Endometrium (tissue), 2 donors: ENCODE measurements around the gene EMC9.
"Not testable (repeated sequence)": the region's sequence is repeated elsewhere in the genome, so short reads cannot be mapped to it uniquely, and the experiment has no call there.

Source experiments
- FAIRE-seq: peaks from 2 replicates; lab custom pipeline; 2012; peaks lifted over from hg19 to GRCh38; lab: Jason Lieb, UNC
- donor health status: control.
- donor health status: control.

Gene EMC9

DNA sequence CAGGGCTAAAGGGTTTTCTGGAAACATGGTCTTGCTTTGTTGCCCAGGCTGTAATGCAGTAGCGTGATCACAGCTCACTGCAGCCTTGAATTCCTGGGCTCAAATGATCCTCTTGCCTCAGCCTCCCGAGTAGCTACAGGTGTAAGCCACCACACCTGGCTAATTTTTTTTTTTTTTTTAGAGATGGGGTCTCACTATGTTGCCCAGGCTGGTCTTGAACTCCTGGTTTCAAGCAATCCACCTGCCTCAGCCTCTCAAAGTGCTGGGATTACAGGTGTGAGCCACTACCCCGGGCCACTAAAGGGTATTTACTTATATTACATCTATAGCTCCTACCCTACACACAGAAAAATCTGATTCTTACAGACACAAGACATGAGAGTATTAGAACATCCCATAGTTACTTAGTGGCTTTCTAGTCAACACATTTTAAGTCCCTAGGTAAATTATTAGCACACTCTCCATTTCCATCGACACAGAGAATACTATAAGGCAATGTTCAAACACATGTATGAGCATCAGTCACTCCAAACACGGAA is 33.0 kb downstream of the EMC9 start:
- FAIRE-seq = no peak

DNA sequence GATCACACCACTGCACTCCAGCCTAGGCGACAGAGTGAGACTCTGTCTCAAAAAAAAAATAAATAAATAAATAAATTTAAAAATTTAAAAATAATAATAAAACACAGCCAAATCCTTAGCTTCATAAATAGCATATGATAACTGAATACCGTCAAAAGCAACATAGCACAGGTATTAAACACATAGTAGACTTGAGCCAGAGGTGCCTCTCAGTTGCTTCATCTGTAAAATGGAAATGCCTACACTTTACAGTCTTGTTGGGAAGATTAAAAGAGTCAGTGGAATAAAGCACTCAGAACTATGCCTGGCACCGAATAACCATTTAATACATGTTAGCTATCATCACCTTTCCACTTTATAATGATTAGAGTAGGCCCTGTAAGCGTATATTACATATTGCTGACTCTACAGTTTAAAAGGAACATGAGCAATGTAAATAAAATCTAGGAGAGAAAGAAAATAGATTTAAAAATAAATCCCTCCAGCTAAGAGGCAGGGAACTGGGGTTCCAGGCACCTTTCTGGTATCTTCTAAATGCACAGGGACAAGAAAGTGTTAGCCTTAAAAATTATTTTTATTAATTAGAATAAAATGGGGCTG is 34.6 kb downstream of the EMC9 start:
- no peak for FAIRE-seq

DNA sequence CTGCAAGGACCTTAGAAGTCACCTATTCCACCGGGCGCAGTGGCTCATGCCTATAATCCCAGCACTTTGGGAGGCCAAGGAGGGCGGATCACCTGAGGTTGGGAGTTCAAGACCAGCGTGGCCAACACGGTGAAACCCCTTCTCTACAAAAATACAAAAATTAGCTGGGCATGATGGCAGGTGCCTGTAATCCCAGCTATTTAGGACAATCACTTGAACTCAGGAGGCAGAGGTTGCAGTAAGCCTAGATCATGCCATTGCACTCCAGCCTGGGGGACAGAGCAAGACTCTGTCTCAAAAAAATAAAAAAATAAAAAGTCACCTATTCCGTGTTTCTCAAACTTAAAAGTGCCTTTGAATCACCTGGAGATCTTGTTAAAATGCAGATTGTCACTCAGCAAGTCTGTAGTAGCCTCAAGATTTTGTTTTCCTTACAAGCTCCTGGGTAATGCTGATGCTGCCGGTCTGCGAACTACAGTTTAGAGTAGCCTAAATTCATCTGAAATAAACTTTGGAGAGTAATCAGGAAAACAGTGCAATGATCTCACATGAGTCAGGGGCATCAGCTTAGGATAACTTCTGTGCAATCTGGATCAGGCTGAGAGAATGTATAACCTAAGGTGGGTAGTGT is 35.7 kb downstream of the EMC9 start:
- FAIRE-seq = not testable (repeated sequence)

DNA sequence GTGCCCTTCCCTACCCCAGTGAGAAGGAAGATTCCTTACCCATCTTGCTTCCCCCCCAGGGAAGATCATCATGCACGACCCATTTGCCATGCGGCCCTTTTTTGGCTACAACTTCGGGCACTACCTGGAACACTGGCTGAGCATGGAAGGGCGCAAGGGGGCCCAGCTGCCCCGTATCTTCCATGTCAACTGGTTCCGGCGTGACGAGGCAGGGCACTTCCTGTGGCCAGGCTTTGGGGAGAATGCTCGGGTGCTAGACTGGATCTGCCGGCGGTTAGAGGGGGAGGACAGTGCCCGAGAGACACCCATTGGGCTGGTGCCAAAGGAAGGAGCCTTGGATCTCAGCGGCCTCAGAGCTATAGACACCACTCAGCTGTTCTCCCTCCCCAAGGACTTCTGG is 37.9 kb downstream of the EMC9 start:
- FAIRE-seq = no peak

DNA sequence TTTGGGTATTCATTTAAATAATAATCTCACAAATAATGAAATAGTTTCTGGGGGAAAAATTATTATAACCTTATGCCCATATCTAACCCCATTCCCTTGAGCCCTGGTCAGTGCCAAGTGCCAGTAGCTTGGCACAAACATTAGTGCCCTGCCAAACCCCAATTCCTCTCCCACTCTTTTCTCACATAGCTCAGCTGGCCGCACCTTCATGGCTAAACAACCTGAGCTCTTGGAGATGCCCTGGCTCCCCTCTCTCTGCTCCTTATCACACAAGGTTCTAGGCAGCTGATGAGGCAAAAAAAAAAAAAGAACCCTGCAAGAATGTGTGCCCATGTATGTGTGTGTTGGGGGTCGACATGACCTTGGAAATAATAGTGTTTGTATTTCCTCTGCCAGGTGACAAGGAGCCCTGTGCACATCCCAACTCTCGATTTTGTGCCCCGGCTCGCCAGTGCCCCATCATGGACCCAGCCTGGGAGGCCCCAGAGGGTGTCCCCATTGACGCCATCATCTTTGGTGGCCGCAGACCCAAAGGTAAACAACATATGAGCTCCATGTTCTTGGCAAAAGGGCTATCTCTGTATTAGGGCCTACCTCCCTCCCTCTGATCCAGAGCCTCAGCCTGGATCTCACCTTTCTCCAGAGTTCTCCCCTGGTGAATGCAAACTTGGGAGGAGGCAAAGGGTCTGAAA is 38.9 kb downstream of the EMC9 start:
- FAIRE-seq = no peak

DNA sequence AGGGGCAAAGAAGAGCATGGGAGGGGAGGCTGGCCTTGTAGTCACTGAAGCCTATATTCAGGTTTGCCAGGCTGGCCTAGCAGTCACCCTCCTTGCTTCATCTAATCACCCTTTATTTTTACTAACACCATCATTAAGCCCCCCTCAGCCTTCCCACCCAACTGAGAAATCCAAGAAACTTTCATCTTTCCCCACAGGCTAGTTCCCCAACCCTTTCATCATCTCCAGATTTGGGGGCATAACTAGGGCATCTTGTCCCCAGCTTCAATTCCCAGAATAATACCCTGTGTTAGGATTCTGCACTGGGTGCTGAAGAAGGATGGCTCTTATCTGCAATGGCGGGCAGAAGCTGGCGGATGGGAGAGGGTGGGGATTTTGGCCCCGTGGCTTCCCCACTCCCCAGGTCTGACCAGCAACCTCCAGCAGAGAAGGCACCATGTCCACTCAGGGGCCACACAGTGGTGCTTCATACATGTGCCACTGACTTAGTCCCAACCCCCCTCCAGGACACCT is 40.4 kb downstream of the EMC9 start:
- FAIRE-seq = no peak

DNA sequence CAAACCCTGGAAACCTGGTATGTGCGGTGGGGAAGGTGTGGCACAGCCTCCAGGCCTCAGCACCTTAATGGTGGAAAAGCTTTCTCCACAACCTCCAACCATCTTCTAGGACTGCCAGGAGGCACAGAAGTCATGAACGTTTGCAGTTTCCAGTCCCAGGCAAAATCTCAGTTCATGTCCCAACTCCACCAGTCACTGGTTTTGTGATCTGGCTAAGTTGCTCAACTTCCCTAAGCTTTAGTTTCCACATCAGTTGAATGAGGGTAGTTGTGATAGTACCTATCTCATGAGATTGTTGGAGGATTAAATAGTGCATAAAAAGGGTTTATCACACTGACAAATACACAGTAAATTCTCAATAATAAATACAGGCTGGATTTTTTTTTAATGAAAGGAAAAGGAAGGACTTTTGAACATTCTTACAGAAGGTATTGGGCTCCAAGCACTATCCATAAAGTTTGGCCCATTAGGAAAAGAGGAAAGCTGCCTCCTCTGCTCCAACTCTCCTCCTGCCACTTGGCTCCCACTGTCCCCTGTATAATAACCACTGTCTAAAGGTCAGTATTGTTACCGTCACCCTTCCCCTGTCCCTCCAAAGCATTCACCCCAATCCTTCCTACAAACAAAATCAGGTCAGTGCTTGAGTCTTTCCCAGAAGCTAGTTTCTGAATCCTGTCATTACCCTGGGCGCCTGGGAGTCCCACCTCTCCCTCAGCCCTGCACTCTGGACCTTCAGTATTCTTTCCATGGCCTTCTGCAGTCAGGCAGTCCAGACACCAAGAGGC is 41.0 kb downstream of the EMC9 start:
- FAIRE-seq = no peak

DNA sequence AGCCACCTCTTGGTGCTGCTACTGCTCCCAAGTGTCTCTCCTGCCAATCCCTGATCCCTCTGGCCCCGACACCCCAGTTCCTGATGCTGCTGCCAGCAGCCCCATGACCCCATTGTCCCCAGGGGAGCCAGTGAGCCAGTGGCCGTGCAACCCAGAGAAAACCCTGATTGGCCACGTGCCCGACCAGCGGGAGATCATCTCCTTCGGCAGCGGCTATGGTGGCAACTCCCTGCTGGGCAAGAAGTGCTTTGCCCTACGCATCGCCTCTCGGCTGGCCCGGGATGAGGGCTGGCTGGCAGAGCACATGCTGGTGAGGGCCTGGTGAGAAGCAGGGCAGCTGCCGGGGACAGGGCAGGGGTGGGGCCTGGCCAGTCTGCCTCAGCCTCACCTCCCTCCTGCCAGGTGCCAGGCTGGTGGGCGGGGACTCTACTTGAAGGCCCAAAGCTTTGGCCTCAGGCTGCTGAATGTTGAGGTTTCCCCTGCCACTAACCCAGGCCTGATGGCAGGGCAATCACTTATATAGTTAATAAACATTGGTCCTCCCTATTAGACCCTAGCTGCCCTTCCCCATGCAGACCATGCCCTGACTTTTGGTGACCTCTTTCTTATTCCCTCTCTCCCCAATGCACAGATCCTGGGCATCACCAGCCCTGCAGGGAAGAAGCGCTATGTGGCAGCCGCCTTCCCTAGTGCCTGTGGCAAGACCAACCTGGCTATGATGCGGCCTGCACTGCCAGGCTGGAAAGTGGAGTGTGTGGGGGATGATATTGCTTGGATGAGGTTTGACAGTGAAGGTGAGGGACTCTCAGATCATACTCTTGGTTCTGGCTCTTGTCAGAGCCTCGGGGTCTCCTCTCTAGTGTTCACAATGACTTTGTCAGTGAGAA is 42.2 kb downstream of the EMC9 start:
- FAIRE-seq = no peak

DNA sequence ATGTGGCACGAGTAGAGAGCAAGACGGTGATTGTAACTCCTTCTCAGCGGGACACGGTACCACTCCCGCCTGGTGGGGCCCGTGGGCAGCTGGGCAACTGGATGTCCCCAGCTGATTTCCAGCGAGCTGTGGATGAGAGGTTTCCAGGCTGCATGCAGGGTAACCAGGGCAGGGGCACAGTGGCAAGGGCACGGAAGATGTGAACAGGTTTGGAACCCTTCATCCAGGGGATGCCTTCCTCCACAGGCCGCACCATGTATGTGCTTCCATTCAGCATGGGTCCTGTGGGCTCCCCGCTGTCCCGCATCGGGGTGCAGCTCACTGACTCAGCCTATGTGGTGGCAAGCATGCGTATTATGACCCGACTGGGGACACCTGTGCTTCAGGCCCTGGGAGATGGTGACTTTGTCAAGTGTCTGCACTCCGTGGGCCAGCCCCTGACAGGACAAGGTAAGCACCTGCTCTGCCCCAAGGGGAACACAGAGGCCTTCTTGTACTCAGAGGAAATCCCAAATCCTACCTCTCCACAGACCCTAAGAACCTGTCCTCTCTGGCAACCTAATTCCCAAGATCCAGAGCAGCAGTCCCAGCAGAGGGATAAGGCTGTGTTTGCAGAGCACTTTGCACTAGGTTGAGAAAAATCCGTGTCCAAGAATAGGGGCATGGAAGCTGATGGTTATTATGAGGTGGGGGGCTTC is 43.0 kb downstream of the EMC9 start:
- no peak for FAIRE-seq

DNA sequence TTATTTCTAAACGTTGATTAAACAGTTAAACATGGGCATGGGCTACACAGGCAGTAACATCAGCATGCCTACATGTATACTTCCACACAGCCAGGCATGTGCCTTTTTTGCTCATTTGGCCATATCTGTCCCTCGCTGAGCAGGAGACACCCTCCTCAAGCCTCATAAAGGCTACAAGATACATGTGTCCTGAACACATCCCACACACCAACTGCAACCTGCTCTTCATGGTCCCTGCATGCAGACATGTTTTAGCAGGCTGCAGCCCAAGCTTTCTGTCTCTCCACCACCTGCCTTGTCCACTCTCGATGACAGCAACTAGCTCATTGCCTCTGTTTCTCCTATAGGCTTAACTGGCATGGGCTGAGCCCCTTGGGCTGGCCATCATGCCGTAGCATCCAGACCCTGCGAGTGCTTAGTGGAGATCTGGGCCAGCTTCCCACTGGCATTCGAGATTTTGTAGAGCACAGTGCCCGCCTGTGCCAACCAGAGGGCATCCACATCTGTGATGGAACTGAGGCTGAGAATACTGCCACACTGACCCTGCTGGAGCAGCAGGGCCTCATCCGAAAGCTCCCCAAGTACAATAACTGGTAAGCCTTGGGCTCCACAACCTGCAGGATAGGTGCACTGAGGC is 44.7 kb downstream of the EMC9 start:
- FAIRE-seq = no peak

DNA sequence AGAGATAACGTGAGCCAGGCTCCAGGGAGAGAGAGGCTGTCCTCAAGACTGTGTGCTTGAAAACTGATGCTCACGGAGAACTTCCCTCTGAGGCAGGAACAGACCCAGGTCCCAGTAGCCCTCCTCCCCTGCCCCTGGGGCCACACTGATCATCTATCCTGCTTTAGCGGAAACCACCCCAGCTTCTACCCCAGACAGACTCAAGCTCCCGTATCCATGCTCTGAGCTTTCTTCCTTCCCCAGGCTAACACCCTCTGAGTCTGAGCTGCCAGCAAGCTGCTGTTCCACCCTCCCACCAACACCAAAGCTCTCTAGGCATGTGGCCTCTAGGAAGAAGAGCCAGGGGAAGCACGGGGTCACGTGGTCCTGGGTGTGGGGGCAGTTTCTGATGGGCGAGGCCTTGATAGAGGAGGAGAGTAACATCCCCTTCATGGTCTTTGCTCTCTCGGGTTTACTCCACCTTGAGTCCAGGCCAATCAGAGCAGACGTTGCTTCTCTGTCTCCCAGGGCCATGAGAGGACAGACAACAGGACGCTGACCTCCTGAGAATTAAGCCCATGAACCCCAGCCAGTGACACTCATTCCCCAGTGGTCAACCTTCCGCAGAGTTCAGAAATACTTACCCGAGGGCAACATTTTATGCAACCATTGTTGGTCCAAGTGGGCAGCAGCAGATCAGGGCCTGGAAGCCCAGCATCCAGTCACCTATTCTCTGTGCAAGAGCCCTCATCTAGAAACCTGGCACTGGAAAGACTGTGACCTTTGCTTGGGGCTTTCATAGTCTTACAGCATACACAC is 45.9 kb downstream of the EMC9 start:
- no peak for FAIRE-seq

DNA sequence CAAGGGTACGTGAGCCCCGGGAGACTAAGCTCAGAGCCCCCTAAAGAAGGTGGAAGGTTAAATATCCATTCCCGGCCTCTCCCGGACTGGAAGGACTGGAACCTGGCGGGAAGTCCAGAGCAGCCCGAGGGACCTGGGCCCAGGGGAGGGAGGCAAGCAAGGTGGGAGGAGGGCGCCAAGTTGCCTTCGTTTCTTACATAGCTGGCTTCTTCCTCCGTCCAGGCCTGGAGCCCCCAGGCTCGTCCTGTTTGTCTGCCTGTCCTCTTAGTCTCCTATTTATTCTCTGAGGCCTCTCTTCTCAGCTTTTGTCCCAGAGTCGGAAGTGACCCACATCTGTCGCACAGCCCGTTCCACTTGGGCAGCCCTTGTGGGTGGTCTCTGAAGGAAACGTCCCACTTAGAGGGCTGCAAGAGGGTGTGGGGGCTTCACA is 46.5 kb downstream of the EMC9 start:
- no peak for FAIRE-seq

DNA sequence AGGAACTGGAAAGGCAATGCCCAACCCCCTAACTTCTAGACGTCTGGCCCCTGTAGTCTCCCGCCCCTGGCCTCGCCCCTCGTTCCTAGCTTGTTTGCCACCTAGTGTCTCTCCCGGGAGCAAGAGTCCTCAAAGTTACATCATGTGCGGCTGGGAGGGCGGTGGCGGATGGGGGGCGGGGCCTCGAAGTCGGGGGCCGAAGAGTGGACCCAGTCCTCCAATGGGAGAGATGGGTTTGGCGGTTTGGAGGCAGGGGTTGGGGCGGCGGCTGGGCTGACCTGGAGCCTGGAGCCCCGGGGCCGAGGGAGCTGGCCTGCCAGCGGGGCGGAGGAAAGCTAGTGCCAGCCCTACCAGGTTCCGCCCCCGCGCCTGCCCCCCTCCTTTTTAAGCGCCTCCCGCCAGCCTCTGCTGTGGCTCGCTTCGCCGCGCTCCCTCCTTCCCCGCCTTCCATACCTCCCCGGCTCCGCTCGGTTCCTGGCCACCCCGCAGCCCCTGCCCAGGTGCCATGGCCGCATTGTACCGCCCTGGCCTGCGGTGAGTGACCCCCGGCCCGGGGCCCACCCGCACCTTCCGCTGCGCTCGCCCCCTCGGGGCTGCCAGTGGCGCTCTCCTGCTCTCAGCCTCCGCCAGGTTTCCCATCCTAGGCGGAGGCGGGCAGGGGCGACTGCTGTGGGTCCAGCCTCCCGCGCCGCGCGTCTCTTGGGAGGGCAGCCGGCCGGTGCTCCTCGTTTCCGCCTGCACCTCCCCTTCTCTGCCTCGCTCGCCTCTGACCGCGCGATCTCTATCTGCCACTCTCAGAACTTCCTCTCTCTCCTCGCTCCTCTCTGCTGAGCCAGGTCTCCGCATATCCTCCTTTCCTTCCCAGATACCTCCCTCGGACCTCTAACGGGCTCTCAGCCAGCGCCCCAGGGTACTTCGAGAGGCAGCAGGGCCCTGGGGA is 47.2 kb downstream of the EMC9 start, which contains the start of gene PCK2:
Gene PCK2 (plus strand): TSS at position 411 of the 940 bp plus-strand sequence. CDS start 95 bp downstream, at position 506.
- no peak for FAIRE-seq

DNA sequence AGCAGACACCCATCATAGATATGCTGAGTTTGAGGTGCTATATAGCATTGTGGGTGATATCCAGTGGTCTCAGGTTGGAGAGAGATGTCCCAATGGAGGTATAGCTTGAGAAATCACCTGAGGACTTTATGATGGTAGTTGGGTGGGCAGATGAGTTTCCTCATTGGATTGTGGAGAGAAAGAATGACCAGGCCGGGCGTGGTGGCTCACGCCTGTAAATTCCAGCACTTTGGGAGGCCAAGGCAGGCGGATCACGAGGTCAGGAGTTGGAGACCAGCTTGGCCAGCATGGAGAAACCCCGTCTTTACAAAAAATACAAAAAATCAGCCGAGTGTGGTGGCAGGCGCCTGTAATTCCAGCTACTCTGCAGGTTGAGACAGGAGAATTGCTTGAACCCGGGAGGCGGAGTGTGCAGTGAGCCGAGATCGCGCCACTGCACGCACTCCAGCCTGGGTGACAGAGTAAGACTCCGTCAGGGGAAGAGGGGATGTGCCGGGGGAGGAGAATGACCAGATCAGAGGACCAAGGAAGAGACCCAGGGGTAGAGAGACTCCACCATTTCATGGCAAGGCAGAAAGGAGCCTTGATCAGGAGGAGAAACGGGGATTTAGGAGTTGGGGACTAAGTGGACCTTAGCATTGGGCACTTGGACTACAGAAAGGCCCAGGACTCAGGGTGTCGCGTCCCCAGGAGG is 48.0 kb downstream of the EMC9 start:
- no peak for FAIRE-seq

DNA sequence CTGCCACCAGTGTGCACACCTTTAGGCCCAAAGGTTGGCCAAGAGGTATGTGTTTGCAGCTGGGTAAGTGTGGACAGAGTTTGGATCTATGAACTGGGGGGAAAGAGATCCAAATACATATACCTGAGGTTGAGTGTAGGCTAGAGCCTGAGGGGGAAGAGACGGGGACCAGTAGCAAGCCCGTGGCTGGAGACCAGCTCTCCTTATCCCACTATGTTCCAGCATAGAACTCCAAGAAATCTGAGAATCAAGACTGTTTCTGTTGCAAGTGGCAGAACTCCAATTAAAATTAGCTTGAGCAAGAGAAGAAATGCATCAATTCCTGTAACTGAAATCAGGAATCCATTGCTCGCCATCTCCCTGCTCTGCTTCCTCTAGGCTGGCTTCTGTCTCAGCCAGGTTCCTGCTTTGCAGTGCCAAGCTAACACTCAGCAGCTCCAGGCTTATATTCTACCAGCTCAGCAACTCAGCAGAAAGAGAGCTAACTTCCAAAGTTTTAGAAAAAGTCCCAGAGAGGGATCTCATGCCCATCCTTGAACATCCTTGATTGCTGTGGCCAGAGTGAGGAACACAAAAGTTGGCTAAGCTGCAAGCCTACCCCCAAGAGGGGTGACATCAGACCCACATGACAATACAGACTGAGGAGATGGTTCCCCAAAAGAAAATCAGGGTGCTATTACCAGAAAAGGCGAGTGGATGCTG is 48.7 kb downstream of the EMC9 start:
- no peak for FAIRE-seq

DNA sequence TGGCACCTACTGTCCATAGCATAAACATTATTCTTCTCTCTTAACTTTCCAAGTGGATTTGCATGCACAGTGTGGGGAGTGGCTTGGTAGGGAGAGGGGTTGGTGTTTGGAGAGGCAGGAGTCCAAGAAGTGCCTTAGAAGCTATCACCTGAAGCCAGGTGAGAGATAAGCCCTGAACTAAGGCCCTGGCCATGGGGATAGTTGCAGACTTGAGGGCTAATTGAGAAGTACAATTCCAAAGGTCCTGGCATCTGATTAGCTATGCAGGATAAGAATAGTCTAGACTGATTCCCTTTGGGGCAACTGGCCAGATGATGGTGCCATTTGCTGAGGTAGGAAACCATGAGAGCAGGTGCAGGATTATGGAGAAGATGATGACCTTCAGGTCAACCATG is 49.3 kb downstream of the EMC9 start:
- FAIRE-seq = no peak

DNA sequence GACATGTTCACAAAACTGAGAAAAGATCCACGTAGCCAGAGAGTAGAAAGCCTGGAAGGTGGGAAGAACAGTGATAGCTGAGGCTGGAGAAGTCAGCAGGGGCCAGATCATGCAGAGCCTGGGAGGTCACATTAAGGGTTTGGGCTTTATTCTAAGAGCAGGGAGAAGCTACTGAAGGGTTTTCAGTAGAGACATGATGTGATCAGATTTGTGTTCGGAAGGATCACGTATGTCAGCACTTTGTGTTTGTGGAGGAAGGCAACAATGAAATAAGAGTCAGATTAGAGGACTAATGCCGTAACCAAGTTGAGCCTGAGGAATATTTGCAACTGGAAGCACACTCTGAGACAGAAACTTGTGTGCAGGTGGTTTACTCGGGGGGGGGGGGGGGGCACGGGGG is 51.5 kb downstream of the EMC9 start:
- FAIRE-seq = no peak
